C4-2B (cell line): Measurements from ENCODE around the gene PSMD3.

Source experiments
- H3K27ac ChIP-seq: fragments of 450-650 bp; 2 replicates; pipeline ENCODE4 v1.5.1; 2017
- ZFX ChIP-seq: fragments of 450-650 bp; IDR thresholded peaks from 2 replicates; pipeline ENCODE4 v1.6.1; 2017
- TF ChIP-seq, protein P1 (sequence below): fragments of 450-650 bp; conservative IDR thresholded peaks from 2 replicates; pipeline ENCODE4 v1.5.1; 2017; ENCODE audit warnings: mild to moderate bottlenecking

The PSMD3 gene

GRCh38 chr17:39980351-39981206, at the start of gene PSMD3:
PSMD3 (plus strand) TSS chr17:39980807; CDS start chr17:39980971, 164 bp downstream.
- TF ChIP-seq, protein P1, sequence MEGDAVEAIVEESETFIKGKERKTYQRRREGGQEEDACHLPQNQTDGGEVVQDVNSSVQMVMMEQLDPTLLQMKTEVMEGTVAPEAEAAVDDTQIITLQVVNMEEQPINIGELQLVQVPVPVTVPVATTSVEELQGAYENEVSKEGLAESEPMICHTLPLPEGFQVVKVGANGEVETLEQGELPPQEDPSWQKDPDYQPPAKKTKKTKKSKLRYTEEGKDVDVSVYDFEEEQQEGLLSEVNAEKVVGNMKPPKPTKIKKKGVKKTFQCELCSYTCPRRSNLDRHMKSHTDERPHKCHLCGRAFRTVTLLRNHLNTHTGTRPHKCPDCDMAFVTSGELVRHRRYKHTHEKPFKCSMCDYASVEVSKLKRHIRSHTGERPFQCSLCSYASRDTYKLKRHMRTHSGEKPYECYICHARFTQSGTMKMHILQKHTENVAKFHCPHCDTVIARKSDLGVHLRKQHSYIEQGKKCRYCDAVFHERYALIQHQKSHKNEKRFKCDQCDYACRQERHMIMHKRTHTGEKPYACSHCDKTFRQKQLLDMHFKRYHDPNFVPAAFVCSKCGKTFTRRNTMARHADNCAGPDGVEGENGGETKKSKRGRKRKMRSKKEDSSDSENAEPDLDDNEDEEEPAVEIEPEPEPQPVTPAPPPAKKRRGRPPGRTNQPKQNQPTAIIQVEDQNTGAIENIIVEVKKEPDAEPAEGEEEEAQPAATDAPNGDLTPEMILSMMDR, result peak; percentile 88
- peak; percentile 100 for TF ChIP-seq ZFX
- H3K27ac ChIP-seq, result peak within 1 kb of the TSS; percentile 97

- no peak for TF ChIP-seq ZFX
- no peak overlapping the region for H3K27ac ChIP-seq
These were observed 46.7 kb upstream of the PSMD3 start for GRCh38 chr17:39933912-39934311.

- TF ChIP-seq, protein P1, result no peak
- TF ChIP-seq ZFX, result no peak
- H3K27ac ChIP-seq, result no peak overlapping the region
These were observed 46.3 kb upstream of the PSMD3 start for GRCh38 chr17:39934324-39934723.

DNA sequence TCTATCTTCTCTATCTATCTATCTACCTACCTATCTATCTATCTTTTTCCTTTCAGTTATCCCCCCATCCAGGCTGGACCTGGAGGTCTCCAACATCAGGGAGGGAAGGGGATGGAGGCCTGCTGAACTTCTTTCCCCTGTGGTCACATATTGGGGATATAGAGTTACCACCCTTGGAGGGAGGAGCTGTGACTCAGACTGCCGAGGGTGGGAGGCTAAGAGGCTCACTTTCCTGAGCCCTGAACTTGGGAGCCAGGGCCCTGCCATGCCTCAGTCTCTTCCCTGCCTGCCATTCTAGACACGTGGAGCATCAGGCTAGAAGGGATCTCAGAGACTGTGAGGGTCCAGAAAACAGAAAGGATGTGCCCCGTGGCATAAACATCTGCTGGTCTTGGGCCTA, 44.7 kb upstream of the PSMD3 start:
- TF ChIP-seq ZFX, result no peak
- TF ChIP-seq, protein P1, result no peak
- no peak overlapping the region for H3K27ac ChIP-seq

DNA sequence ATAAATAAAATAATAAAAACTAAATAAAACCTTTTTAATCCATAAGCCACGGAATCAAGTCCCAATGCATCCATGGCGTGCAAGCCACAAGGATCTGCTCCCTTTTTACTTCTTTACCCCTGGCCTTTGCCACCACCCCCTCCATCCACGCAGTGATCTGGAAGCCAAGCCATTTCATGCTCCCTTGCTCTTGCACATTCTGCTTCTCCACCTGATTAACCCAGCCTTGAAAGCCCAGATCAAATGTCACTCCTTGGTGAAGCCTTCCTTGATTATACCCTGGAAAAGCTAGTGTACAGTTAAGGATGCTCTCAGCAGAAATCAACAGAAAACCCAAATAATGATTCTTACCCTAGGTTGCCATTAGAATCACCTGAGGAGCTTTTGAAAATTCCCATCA, 43.2 kb upstream of the PSMD3 start:
- H3K27ac ChIP-seq, result no peak overlapping the region
- TF ChIP-seq, protein P1, result no peak
- no peak for TF ChIP-seq ZFX

DNA sequence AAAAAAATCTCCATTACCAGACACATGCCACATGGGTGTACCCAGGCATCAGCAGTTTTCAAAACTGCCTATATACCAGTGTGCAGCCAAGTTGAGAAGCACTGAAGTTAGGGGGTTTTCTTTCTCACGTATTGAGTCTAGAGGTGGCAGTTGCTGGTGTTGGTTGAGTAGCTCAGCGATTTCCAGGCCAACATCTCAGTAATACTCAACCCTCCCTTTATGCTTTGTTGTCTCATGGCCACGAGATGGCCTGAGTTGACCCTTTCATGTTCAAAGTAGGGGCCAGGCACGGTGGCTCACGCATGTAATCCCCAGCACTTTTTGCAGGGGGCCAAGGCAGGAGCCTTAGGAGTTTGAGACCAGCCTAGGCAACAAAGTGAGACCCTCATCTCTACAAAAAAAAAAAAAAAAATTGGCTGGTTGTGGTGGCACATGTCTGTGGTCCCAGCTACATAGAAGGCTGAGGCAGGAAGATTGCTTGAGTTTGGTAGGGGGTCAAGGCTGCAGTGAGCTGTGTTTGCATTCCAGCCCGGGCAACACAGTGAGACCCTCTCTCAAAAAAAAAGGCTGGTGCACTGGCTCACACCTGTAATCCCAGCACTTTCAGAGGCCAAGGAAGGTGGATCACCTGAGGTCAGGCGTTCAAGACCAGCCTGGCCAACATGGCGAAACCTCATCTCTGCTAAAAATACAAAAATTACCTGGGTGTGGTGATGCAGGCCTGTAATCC, 42.3 kb upstream of the PSMD3 start:
- no peak overlapping the region for H3K27ac ChIP-seq
- TF ChIP-seq ZFX, result no peak
- TF ChIP-seq, protein P1, result no peak

DNA sequence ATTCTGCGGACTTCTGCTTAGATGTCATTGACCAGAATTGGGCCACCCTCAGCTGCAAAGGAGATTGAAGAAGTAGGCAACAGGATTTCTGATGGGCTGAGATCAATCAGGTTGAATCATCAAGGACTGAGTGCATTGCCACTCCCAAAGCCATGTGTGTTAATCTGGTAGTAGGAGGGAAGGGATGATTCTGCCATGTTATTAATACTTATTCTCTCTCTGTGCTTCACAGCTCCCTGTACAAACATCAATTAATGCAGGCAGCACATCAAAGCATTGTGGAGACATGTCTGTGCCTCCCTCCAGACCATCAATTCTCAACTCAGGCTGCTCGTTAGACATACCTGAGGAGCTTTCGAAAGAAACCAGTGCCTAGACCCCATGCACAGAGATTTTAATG, 41.5 kb upstream of the PSMD3 start:
- TF ChIP-seq, protein P1, result no peak
- no peak for TF ChIP-seq ZFX
- H3K27ac ChIP-seq, result no peak overlapping the region
